Measurements from ENCODE around the gene ASPSCR1.

GRCh38 chr17:82042649-82043048 lies 65.2 kb downstream of the ASPSCR1 start:
- TF ChIP-seq SIN3A (IDR thresholded peaks at IDR 0.05; ENCODE audit: borderline replicate concordance, insufficient read depth, low read length) (no peak), REST (IDR thresholded peaks at IDR 0.05; ENCODE audit: insufficient read depth in 1 of 2, low read depth in 2 of 2, low read length in 2 of 2) (no peak), POLR2AphosphoS5 (IDR thresholded peaks at IDR 0.05; ENCODE audit: low read depth, low read length) (no peak), TAF1 (IDR thresholded peaks at IDR 0.05; ENCODE audit: borderline replicate concordance, insufficient read depth, low read length) (no peak)
